ENCODE measurements around the gene ARHGAP15. TPM values are rescaled to one million over a fixed set of nuclear protein-coding genes. Genes with fewer than 3 reads are reported as not detected.

ARHGAP15 gene
- polyA plus RNA-seq, 3 donors: 0.54 to 8.7 (median 5.6) TPM

- 83 to 90% (median 90%) methylated on average over 4 of the region's 4 CpGs for WGBS, 3 donors
- H3K27ac ChIP-seq (ENCODE audit: low read depth, low read length): no peak overlapping the region
These were observed 218.7 kb downstream of the ARHGAP15 start for GRCh38 chr2:143347901-143348414.

GRCh38 chr2:143354050-143354750, 225.0 kb downstream of the ARHGAP15 start:
- WGBS, 3 donors: 85 to 93% (median 92%) methylated on average over 13 of the region's 13 CpGs
- H3K27ac ChIP-seq (ENCODE audit: low read depth, low read length): no peak overlapping the region

GRCh38 chr2:143355870-143356269, 226.7 kb downstream of the ARHGAP15 start:
- WGBS, 3 donors: 79 to 83% (median 79%) methylated on average over 6 of the region's 6 CpGs
- H3K27ac ChIP-seq (ENCODE audit: low read depth, low read length): no peak overlapping the region

- 77 to 86% (median 85%) methylated on average over 3 of the region's 3 CpGs for WGBS, 3 donors
- H3K27ac ChIP-seq (ENCODE audit: low read depth, low read length): no peak overlapping the region
These were observed 227.1 kb downstream of the ARHGAP15 start for GRCh38 chr2:143356336-143356735.

GRCh38 chr2:143356736-143357446, 227.7 kb downstream of the ARHGAP15 start:
- no peak overlapping the region for H3K27ac ChIP-seq (ENCODE audit: low read depth, low read length)
- 79 to 83% (median 81%) methylated on average over 6 of the region's 6 CpGs for WGBS, 3 donors

- no peak overlapping the region for H3K27ac ChIP-seq (ENCODE audit: low read depth, low read length)
- WGBS, 3 donors: 77 to 93% (median 78%) methylated on average over 2 of the region's 2 CpGs
These were observed 228.7 kb downstream of the ARHGAP15 start for GRCh38 chr2:143357966-143358365.

- 89 to 96% (median 95%) methylated on average over 2 of the region's 2 CpGs for WGBS, 3 donors
- no peak overlapping the region for H3K27ac ChIP-seq (ENCODE audit: low read depth, low read length)
These were observed 232.1 kb downstream of the ARHGAP15 start for GRCh38 chr2:143361346-143361745.

GRCh38 chr2:143371616-143372015, 242.4 kb downstream of the ARHGAP15 start:
- 66 to 80% (median 68%) methylated on average over 2 of the region's 2 CpGs for WGBS, 3 donors
- H3K27ac ChIP-seq (ENCODE audit: low read depth, low read length): no peak overlapping the region

GRCh38 chr2:143375384-143375880, 246.2 kb downstream of the ARHGAP15 start:
- no peak overlapping the region for H3K27ac ChIP-seq (ENCODE audit: low read depth, low read length)
- 86 to 91% (median 89%) methylated on average over 3 of the region's 3 CpGs for WGBS, 3 donors

- WGBS, 3 donors: 94 to 97% (median 97%) methylated on average over 2 of the region's 2 CpGs
- H3K27ac ChIP-seq (ENCODE audit: low read depth, low read length): no peak overlapping the region
These were observed 249.8 kb downstream of the ARHGAP15 start for GRCh38 chr2:143378996-143379395.

- 68 to 96% (median 83%) methylated on average over 1 of the region's 1 CpG for WGBS, 3 donors
- H3K27ac ChIP-seq (ENCODE audit: low read depth, low read length): no peak overlapping the region
These were observed 250.7 kb downstream of the ARHGAP15 start for GRCh38 chr2:143379955-143380354.

GRCh38 chr2:143382573-143382972, 253.4 kb downstream of the ARHGAP15 start:
- H3K27ac ChIP-seq (ENCODE audit: low read depth, low read length): no peak overlapping the region
- WGBS, 3 donors: 85 to 93% (median 90%) methylated on average over 8 of the region's 8 CpGs

- no peak overlapping the region for H3K27ac ChIP-seq (ENCODE audit: low read depth, low read length)
- 90 to 96% (median 95%) methylated on average over 2 of the region's 2 CpGs for WGBS, 3 donors
These were observed 253.8 kb downstream of the ARHGAP15 start for GRCh38 chr2:143383016-143383415.

GRCh38 chr2:143384111-143384510, 254.9 kb downstream of the ARHGAP15 start:
- no peak overlapping the region for H3K27ac ChIP-seq (ENCODE audit: low read depth, low read length)
- 85 to 94% (median 93%) methylated on average over 6 of the region's 6 CpGs for WGBS, 3 donors

- 89 to 91% (median 89%) methylated on average over 6 of the region's 6 CpGs for WGBS, 3 donors
- no peak overlapping the region for H3K27ac ChIP-seq (ENCODE audit: low read depth, low read length)
These were observed 261.0 kb downstream of the ARHGAP15 start for GRCh38 chr2:143390171-143390570.

GRCh38 chr2:143392358-143392757, 263.1 kb downstream of the ARHGAP15 start:
- H3K27ac ChIP-seq (ENCODE audit: low read depth, low read length): no peak overlapping the region

GRCh38 chr2:143394062-143394461, 264.8 kb downstream of the ARHGAP15 start:
- no peak overlapping the region for H3K27ac ChIP-seq (ENCODE audit: low read depth, low read length)
- 96 to 98% (median 97%) methylated on average over 2 of the region's 2 CpGs for WGBS, 3 donors

GRCh38 chr2:143397884-143398614, 268.8 kb downstream of the ARHGAP15 start:
- 59 to 79% (median 74%) methylated on average over 3 of the region's 3 CpGs for WGBS, 3 donors
- H3K27ac ChIP-seq (ENCODE audit: low read depth, low read length): no peak overlapping the region

- 59 to 64% (median 62%) methylated on average over 2 of the region's 2 CpGs for WGBS, 3 donors
These were observed 269.6 kb downstream of the ARHGAP15 start for GRCh38 chr2:143398781-143399180.

More at GRCh38 chr2:143398781-143399180, 269.6 kb downstream of the ARHGAP15 start:
- H3K27ac ChIP-seq (ENCODE audit: low read depth, low read length): no peak overlapping the region

Data from adipose tissue (tissue), 3 donors.